ENCODE data around the gene MB21D2. TPM values are rescaled to one million over a fixed set of nuclear protein-coding genes. Genes with fewer than 3 reads are reported as not detected.

MB21D2 gene
- total and polyA plus RNA-seq, 8 donors, result 3.2 to 6.9 (median 5.7) TPM

DNA sequence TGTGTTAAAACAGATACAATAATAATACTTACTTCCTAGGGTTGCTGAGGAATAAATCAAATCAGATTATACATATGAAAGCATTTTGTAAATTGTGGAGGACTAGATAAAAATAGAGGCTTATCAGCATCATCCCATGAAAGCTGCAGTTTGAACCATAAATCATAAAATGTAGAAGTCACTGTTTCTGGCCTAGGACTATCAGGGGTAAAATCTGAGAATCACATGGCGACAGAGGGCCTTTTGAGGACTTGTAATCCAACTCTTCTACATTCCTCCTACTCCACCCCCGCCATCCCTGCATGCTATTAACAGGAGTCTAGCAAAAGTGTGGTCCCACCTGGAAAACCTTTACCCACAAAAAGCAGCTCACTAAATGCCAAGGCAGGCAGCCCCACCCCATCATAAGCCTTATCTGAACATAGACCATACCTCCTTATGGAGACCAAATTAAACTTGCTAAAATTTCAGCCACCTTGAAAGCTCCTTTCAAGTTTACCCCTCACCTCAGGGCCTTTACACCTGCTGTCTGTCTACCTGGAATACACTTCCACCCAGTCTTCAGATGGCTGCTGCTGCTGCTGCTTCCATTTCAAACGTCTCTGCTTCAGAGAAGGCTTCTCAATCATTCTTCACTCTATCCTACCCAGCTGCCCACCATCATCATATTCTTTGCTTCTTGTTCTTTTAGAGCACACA is 11.5 kb downstream of the MB21D2 start:
- no peaks in the 10 kb centered on the region for H3K27me3 ChIP-seq
- peaks cover 0 to 7% of the 10 kb centered on the region in 2 donors for H3K9me3 ChIP-seq
- DNase-seq (no peak), ATAC-seq (no peak)
- H3K36me3 ChIP-seq, result no peaks in the 10 kb centered on the region
- intact Hi-C loops (cut with DNase I), result no loop called here
- H3K27ac ChIP-seq, result no peak overlapping the region
- no peak overlapping the region for H3K4me3 ChIP-seq
- no peaks in the 10 kb centered on the region for H3K4me1 ChIP-seq
- TF ChIP-seq CTCF (IDR thresholded peaks at IDR 0.05), result no peak

GRCh38 chr3:192904632-192905289 is 12.9 kb downstream of the MB21D2 start:
- intact Hi-C loops (cut with DNase I), result no loop called here
- Histone ChIP-seq H3K4me1 (no peaks in the 10 kb centered on the region), H3K36me3 (no peaks in the 10 kb centered on the region), H3K27ac (no peak overlapping the region), H3K9me3 (peaks cover 0 to 7% of the 10 kb centered on the region in 2 donors), H3K27me3 (no peaks in the 10 kb centered on the region), H3K4me3 (no peak overlapping the region)
- no peak for TF ChIP-seq CTCF (IDR thresholded peaks at IDR 0.05)
- ATAC-seq (no peak), DNase-seq (no peak)

- no peak for ATAC-seq
- DNase-seq, result no peak
- H3K36me3 ChIP-seq, result no peaks in the 10 kb centered on the region
- no peak overlapping the region for H3K4me3 ChIP-seq
- no peaks in the 10 kb centered on the region for H3K4me1 ChIP-seq
- intact Hi-C loops (cut with DNase I), result no loop called here
- no peak overlapping the region for H3K27ac ChIP-seq
- no peaks in the 10 kb centered on the region for H3K27me3 ChIP-seq
- TF ChIP-seq CTCF (IDR thresholded peaks at IDR 0.05), result no peak
- H3K9me3 ChIP-seq, result peaks cover 0 to 7% of the 10 kb centered on the region in 2 donors
Observed at GRCh38 chr3:192902549-192902948, 15.1 kb downstream of the MB21D2 start.

DNA sequence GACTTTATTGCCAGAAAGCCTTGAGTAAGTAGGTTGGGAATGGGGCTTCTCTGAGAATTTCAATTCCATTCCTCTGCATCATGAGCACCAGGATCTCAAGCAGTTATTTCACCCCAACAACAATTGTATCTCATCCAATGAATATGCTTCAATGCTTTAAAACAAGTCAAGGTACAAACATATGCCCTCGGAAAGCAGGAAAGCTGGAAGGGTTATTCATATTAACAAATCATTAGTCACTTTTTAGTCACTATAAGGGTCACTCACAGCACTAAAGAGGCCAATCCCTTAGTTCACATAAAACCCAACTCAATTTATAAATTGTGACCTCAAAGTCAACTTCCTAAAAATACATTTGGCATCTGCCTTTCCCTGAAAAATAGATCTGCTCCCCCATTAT is 16.2 kb downstream of the MB21D2 start:
- ATAC-seq, result no peak
- intact Hi-C loops (cut with DNase I), result no loop called here
- DNase-seq, result no peak
- H3K27me3 ChIP-seq, result no peaks in the 10 kb centered on the region
- H3K4me1 ChIP-seq, result no peaks in the 10 kb centered on the region
- TF ChIP-seq CTCF (IDR thresholded peaks at IDR 0.05), result no peak
- H3K4me3 ChIP-seq, result no peak overlapping the region
- no peaks in the 10 kb centered on the region for H3K36me3 ChIP-seq
- no peak overlapping the region for H3K27ac ChIP-seq
- peaks cover 0 to 7% of the 10 kb centered on the region in 2 donors for H3K9me3 ChIP-seq

GRCh38 chr3:192899540-192899982 is 18.1 kb downstream of the MB21D2 start:
- TF ChIP-seq CTCF (IDR thresholded peaks at IDR 0.05), result no peak
- peaks cover 0 to 7% of the 10 kb centered on the region in 2 donors for H3K9me3 ChIP-seq
- no peak overlapping the region for H3K27ac ChIP-seq
- H3K4me3 ChIP-seq, result no peak overlapping the region
- ATAC-seq (no peak), DNase-seq (no peak)
- no peaks in the 10 kb centered on the region for H3K36me3 ChIP-seq
- no peaks in the 10 kb centered on the region for H3K27me3 ChIP-seq
- no peaks in the 10 kb centered on the region for H3K4me1 ChIP-seq
- intact Hi-C loops (cut with DNase I), result no loop called here

Data from left lung (tissue), 10 donors.